Measurements from ENCODE around the gene PRSS56.
A peak's percentile ranks its signal among the peaks of the same experiment; 100 is the strongest.

Gene PRSS56

DNA sequence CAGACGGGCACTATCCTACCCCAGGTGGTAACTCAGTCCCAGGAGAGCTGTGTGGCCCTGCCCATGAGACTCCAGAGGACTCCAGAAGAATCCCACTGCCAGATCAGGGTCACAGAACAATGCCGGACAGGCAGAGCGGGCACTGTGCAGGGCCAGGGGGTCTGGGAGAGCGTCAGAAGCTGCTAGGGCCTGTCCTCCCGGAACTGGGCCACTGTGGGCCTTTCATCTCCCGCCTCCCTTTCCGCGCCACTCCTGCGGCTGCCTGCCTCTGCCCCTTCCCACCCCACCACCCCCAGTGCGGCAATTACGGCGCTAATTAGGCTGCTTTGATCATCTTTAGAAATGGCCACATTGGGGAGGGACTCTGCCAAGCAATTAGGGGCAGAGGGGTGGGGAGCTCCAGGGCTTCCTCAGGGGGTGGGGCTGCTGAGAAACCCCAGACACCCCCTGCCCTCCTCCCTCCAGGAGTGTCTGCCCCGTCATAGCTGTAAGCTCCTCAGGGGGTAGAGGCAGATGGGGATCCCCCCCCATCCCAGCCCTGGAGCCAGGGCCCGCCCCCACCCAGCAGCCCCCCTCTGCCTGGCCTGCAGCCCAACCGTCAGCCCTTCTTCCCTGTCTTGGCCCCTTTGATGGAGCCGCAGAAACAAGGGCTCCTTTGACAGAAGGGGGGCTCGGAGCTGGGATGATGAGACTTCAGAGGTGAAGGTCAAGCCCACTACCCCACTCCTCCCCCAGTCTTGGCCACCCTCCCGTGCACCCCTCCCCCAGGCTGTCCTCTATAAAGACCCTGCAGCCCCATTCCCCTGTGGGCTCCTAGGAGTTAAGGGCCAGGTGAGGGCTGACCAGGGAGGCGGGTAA is at the start of gene PRSS56:
Gene PRSS56 (plus strand): TSS at position 808 of the 858 bp plus-strand sequence. CDS start 211 bp downstream, outside the sequence.
- no peak for DNase-seq

GRCh38 chr2:232473467-232473890 is 46.7 kb upstream of the PRSS56 start:
- no peak for DNase-seq

DNA sequence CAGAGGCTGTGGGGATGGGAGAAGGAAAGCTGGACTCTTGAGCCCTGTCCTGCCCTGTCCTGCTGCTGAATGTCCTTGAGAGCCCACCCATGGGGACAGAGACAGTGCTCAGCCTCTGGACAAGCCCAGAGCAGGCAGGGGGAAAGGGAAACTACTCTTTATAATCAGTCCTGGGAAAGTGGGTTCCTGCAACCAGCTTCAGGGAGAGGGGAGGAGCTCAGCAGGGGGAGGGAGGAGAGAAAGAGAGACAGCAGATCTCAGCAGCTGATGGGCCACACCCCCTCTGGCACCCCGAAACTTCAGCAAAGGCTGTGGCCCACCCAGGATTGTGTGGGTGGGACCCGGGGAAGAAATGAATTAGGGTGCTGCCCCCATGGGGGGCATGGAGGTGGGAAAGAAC is 44.1 kb upstream of the PRSS56 start:
- DNase-seq = no peak

DNA sequence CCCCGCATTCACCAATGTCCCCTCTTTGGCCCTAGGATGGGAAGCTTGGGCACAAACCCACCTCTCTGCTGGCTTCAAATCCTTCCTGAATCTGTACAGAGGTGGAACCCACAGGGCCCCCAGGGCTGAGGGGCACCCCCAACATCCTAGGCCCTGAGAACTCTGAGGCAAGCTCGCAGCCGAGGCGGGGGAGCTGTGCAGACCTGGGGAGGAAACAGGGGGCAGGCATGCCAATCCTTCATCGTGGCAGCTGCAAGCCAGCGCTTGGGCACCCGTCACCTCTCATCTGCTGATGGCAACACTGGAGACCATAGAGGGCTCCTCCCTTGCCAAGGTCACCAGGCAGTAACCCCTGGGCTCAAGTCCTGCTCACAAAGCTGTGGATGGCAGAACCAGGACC is 43.4 kb upstream of the PRSS56 start:
- DNase-seq = no peak

- DNase-seq = no peak
Observed at GRCh38 chr2:232477751-232478510, 42.3 kb upstream of the PRSS56 start.

- no peak for DNase-seq
Observed at GRCh38 chr2:232478571-232479340, 41.4 kb upstream of the PRSS56 start.

DNA sequence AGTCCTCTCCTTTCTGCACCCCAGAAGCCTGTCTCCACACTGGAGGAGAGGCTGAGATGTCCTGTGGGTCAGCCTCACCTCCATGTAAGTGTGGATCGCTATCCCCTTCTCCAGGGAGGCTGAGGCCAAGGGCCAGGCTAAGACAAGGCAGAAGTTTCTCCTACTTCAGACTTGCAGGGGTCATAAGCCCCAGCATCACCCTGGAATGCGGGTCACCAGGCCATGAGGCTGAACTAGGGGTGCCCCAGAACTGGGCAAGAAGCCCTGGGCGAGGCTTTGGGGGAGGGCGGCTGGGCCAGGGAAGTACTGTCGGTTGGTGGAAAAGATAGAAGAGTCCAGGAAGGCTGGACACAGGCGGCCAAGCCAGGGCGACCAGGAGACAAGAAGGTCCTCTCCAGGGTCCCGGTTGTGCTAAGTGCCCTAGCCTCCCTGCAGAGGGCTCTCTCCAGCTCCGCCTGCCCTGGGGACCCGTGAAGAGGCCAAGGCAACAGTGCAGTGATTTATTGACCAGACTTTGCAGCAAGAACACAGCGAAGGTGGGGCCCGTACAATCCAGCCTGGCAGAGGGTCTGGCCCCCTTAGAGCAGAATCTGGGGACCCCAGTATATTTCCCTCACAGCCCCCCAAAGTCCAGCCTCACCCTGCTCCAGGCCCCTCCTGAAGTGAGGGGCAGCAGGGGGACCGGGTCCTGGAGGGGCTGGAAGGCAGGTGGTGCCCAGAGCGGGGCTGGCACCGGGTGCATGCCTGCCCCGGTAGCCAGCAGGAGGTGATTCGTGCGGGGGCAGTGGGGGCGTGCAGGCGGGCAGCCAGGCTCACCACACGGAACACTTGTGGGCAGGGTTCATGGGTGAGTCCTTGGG is 40.6 kb upstream of the PRSS56 start:
- DNase-seq = no peak

GRCh38 chr2:232480201-232481190 is 39.7 kb upstream of the PRSS56 start:
- DNase-seq = no peak

DNA sequence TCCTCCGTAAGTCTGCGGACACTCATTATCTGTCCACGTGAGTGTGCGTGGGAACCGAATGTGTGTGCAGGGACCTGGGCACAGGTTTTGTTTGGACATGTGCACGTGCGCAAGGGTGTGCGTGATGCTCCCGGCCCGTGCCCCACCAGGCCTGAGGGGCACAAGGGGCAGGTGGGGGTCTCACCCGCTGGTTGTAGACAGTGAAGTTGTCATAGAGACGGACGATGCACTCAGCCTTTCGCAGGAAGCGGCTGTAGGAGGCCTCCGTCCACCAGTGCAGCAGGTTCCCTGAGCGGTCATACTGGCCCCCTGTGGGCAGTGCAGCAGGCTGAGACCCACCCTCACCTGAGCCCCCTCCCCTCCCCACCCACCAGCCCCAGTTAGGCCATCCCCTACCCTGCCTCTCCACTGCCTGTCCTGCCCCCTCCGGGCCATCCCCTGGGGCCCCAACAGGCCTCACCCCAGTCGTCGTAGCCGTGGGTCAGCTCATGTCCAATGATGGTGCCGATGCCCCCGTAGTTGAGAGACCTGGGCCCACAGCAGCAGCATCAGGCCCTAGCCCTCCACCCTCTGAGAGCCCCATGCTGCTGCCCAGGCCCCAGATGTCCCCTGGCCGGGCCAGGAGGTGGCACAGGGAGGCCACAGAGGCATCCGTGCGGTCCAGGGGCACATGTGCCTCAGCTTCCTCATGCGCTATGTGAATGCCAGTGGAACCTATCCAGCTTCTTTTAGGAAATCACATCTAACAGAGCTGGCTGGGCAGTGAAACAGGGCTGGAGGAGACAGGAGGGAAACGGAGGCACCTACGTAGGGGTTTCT is 38.7 kb upstream of the PRSS56 start:
- DNase-seq = no peak

DNA sequence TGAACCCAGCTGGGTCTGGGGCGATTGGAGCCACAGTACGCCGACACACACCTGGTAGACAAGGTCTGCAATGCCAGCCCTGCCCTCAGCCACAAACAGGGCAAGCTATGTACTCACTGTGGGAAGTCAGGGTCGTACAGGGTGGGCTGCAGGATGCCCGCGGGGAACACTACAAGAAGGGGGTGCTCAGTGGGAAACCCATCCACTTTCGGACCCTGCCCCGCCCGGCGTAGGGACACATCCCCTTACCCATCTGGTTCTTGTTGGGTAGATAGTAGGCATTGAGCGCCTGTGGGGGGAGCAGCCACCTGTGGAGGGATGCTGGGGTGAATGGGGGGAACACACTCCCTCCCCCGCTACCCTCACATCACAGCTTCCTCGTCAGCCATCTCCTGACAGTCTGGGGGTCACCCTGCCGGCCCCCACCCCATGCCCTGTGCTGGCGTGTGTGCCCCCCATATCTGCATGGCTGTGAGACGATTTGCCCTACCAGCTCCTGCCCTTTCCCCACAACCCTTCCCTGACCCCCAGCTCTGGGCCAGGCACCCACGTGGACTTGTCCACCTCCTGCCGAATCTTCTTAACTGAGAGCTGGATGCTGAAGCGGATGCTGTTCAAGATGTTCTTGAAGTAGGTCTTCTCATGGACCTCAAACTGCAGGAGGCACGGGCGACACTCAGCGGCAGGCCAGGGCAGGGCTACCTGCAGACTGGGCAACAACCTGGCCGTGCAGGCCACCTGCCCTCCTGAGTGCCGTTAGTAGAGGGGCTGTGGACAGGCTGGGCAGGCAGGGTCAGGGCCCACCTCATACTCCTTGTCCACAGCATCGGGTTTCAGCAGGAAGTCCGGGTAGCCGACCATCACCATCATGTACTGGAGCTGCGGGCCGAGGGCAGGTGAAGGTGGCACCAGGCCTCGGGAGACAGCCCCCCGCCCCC is 37.6 kb upstream of the PRSS56 start:
- no peak for DNase-seq

- DNase-seq = no peak
Observed at GRCh38 chr2:232483311-232483922, 36.8 kb upstream of the PRSS56 start.

DNA sequence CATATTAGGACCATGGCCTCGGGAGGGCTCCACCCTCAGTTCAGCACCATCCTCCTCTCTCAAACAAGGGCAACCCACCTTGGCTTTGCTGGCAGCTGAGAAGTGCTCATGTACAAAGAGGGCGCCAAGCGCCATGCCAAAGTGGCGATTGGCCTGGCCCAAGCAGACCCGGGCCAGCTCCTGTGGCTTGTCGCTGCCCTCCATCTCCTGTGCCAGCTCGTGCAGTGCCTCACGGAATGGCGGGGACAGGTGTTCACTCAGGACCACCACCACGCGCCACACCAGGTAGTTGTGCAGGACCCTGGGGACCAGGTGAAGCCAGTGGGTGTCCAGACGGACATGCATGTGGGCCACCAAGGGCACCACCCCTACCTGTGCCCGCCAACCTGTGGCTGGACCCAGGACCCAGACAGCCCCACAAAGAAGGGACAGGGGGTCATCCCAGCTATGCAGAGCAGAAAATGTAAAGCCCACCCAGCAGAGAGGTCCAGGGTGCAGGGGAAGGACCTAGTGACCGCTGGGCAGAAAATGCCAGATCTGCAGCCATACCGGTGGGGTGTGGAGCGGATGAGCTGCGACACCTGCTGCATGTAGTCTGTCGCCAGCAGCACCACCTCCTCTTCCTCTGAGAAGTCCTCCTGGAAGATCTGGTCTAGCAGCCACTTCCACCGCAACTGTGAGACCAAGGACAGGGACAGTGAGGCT is 36.1 kb upstream of the PRSS56 start:
- peak in 1 of 2 experiments; percentile 12 for DNase-seq

GRCh38 chr2:232484628-232485347 is 35.4 kb upstream of the PRSS56 start:
- peak in 1 of 2 experiments; percentile 15 for DNase-seq

- no peak for DNase-seq
Observed at GRCh38 chr2:232485348-232485756, 34.8 kb upstream of the PRSS56 start.

GRCh38 chr2:232485757-232486557 is 34.2 kb upstream of the PRSS56 start:
- no peak for DNase-seq
